ENCODE results near the gene SCAPER.

- TF ChIP-seq CTCF (IDR thresholded peaks at IDR 0.05; ENCODE audit: low read depth, low read length, missing input control), result no peak
- TF ChIP-seq MAX (IDR thresholded peaks at IDR 0.05), result no peak
- TF ChIP-seq TAF1 (conservative IDR thresholded peaks at IDR 0.05), result no peak
- TF ChIP-seq GABPA (IDR thresholded peaks at IDR 0.05 in 1 of 2, conservative IDR thresholded peaks at IDR 0.05 in 1 of 2), result no peak
- no peak for TF ChIP-seq HNF4A (conservative IDR thresholded peaks at IDR 0.05)
- no peak for TF ChIP-seq REST (IDR thresholded peaks at IDR 0.05)
- TF ChIP-seq EGR1 (IDR thresholded peaks at IDR 0.05; ENCODE audit: low read depth in 2 of 2), result no peak
- no peak for TF ChIP-seq RAD21 (IDR thresholded peaks at IDR 0.05)
- no peak for TF ChIP-seq YY1 (IDR thresholded peaks at IDR 0.05)
- TF ChIP-seq FOXA1 (IDR thresholded peaks at IDR 0.05), result no peak
Measured at GRCh38 chr15:76426941-76427340, 478.2 kb downstream of the SCAPER start.
